Esophagus muscularis mucosa (tissue), 4 donors: ENCODE results near the gene IRAK2. TPM values are rescaled to one million over a fixed set of nuclear protein-coding genes. Genes with fewer than 3 reads are reported as not detected.
A peak's percentile ranks its signal among the peaks of the same experiment; 100 is the strongest.

Experiments
- DNase-seq: peaks from one replicate; pipeline ENCODE4 v3.0.0-alpha.2; 2017; ENCODE audit errors: extremely low spot score
- H3K27ac ChIP-seq, 4 donors: fragments of 200-600 bp; sonication (generic); replicated peaks in 1 of 4; 1 replicate in 3 of 4; 2 replicates in 1 of 4; pipeline ENCODE4 v1.5.1; 2016 to 2019; ENCODE audit warnings: mild to moderate bottlenecking in 1 of 4
- H3K27me3 ChIP-seq, 4 donors: fragments of 200-600 bp; sonication (generic); one replicate each; pipeline versions ENCODE4 v1.5.1 to v1.6.0; 2016 to 2019
- H3K36me3 ChIP-seq, 4 donors: fragments of 200-600 bp; sonication (generic); one replicate each; pipeline ENCODE4 v1.5.1; 2016 to 2019
- H3K4me1 ChIP-seq, 4 donors: fragments of 200-600 bp; sonication (generic); one replicate each; pipeline ENCODE4 v1.5.1; 2016 to 2019
- H3K4me3 ChIP-seq, 4 donors: fragments of 200-600 bp; sonication (generic); 1 replicate in 2 of 4; 2 replicates in 2 of 4; pipeline ENCODE4 v1.5.1; 2016 to 2019; ENCODE audit warnings: mild to moderate bottlenecking in 4 of 4, moderate library complexity in 1 of 4
- H3K9me3 ChIP-seq, 4 donors: fragments of 200-600 bp; sonication (generic); 1 replicate in 3 of 4; 2 replicates in 1 of 4; pipeline ENCODE4 v1.5.1; 2016 to 2019
- EP300 ChIP-seq: sonication (generic); formaldehyde crosslinking; IDR thresholded peaks from one replicate; pipeline ENCODE4 v1.6.1; 2017; ENCODE audit warnings: antibody characterized with exemption
- POLR2A ChIP-seq: fragments of 450-650 bp; IDR thresholded peaks from one replicate; pipeline ENCODE4 v1.6.1; 2017; ENCODE audit warnings: antibody characterized with exemption, moderate library complexity, mild to moderate bottlenecking, low read depth
- POLR2AphosphoS5 ChIP-seq, 2 donors: sonication (generic); formaldehyde crosslinking; IDR thresholded peaks; one replicate each; pipeline ENCODE4 v1.6.1; 2017; ENCODE audit warnings: antibody characterized with exemption in 2 of 2
- WGBS: methylation state at CpG from one replicate; pipeline ENCODE4 v1.1.5; 2018; 5-methylcytosine and 5-hydroxymethylcytosine counted together
- intact Hi-C: fragments of 100-400 bp; cut with DNase I; formaldehyde crosslinking; loops from one replicate; pipeline ENCODE4 v1.15.1; 2023
- total RNA-seq, 4 donors: library from RNA; depleted of rRNA; stranded (reverse); fragments of >200 nt; gene quantifications; one replicate each; pipeline versions ENCODE4 v1.1.0 to v1.2.1, GENCODE V29; 2016
- TF ChIP-seq, protein P1 (sequence below), 3 experiments: fragments of 200-600 bp in 2 of 3; fragments of 450-650 bp in 1 of 3; sonication (generic) in 2 of 3; IDR thresholded peaks; one replicate each; pipeline ENCODE4 v1.5.1; 2017 to 2019; ENCODE audit warnings: antibody characterized with exemption in 3 of 3, mild to moderate bottlenecking in 2 of 3, moderate library complexity in 1 of 3

The IRAK2 gene
- total RNA-seq, 4 donors from 2014 or later: 2.5 to 3.2 (median 2.8) TPM

- Histone ChIP-seq H3K9me3 (no peaks in the 10 kb centered on the region), H3K4me3 (no peak overlapping the region), H3K36me3 (no peaks in the 10 kb centered on the region), H3K27me3 (no peaks in the 10 kb centered on the region), H3K27ac (no peak overlapping the region), H3K4me1 (no peaks in the 10 kb centered on the region)
- TF ChIP-seq POLR2A: no peak
- TF ChIP-seq POLR2AphosphoS5 (IDR thresholded peaks at IDR 0.05): no peak
- TF ChIP-seq, protein P1, sequence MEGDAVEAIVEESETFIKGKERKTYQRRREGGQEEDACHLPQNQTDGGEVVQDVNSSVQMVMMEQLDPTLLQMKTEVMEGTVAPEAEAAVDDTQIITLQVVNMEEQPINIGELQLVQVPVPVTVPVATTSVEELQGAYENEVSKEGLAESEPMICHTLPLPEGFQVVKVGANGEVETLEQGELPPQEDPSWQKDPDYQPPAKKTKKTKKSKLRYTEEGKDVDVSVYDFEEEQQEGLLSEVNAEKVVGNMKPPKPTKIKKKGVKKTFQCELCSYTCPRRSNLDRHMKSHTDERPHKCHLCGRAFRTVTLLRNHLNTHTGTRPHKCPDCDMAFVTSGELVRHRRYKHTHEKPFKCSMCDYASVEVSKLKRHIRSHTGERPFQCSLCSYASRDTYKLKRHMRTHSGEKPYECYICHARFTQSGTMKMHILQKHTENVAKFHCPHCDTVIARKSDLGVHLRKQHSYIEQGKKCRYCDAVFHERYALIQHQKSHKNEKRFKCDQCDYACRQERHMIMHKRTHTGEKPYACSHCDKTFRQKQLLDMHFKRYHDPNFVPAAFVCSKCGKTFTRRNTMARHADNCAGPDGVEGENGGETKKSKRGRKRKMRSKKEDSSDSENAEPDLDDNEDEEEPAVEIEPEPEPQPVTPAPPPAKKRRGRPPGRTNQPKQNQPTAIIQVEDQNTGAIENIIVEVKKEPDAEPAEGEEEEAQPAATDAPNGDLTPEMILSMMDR (IDR thresholded peaks at IDR 0.05): no peak
- no peak for TF ChIP-seq EP300
- WGBS: 95% methylated on average over 16 of the region's 25 CpGs
- intact Hi-C loops: no loop called here
- no peak for DNase-seq
These were observed 28.2 kb upstream of the IRAK2 start for GRCh38 chr3:10136426-10137005.

GRCh38 chr3:10137178-10137577 is 27.5 kb upstream of the IRAK2 start:
- H3K27me3 ChIP-seq: no peaks in the 10 kb centered on the region
- 82% methylated on average over 4 of the region's 4 CpGs for WGBS
- H3K9me3 ChIP-seq: no peaks in the 10 kb centered on the region
- H3K27ac ChIP-seq: no peak overlapping the region
- TF ChIP-seq, protein P1 (IDR thresholded peaks at IDR 0.05): no peak
- TF ChIP-seq EP300: no peak
- TF ChIP-seq POLR2A: no peak
- TF ChIP-seq POLR2AphosphoS5 (IDR thresholded peaks at IDR 0.05): no peak
- H3K4me1 ChIP-seq: no peaks in the 10 kb centered on the region
- DNase-seq: no peak
- no peak overlapping the region for H3K4me3 ChIP-seq
- intact Hi-C loops: no loop called here
- no peaks in the 10 kb centered on the region for H3K36me3 ChIP-seq

GRCh38 chr3:10140996-10141546 is 23.6 kb upstream of the IRAK2 start:
- 84% methylated on average over 23 of the region's 23 CpGs for WGBS
- H3K36me3 ChIP-seq: peaks cover 0 to 8% (median 0%) of the 10 kb centered on the region in 4 donors
- peaks cover 23 to 39% (median 37%) of the 10 kb centered on the region in 4 donors for H3K4me1 ChIP-seq
- no peaks in the 10 kb centered on the region for H3K27me3 ChIP-seq
- intact Hi-C loops: loop anchor here (5.0 kb wide), 1 partner anchor 81 kb away; no protein-coding TSS in a partner anchor
- no peaks in the 10 kb centered on the region for H3K9me3 ChIP-seq
- H3K27ac ChIP-seq: peak overlapping the region; percentile 90 to 96 (median 92)
- H3K4me3 ChIP-seq: peak overlapping the region; percentile 77 to 94 (median 90)
- TF ChIP-seq, protein P1 (IDR thresholded peaks at IDR 0.05): no peak
- TF ChIP-seq POLR2A: no peak
- no peak for TF ChIP-seq POLR2AphosphoS5 (IDR thresholded peaks at IDR 0.05)
- TF ChIP-seq EP300: no peak
- DNase-seq: no peak

GRCh38 chr3:10142707-10143560 is 21.8 kb upstream of the IRAK2 start:
- Histone ChIP-seq H3K36me3 (peaks cover 0 to 26% (median 16%) of the 10 kb centered on the region in 4 donors), H3K27me3 (no peaks in the 10 kb centered on the region), H3K27ac (peak overlapping the region; percentile 90 to 96 (median 92)), H3K4me3 (peak overlapping the region; percentile 77 to 94 (median 90)), H3K9me3 (no peaks in the 10 kb centered on the region), H3K4me1 (peaks cover 23 to 51% (median 40%) of the 10 kb centered on the region in 4 donors)
- TF ChIP-seq POLR2AphosphoS5 (IDR thresholded peaks at IDR 0.05) (no peak), POLR2A (no peak), EP300 (no peak)
- TF ChIP-seq, protein P1 (IDR thresholded peaks at IDR 0.05): no peak
- WGBS: 79% methylated on average over 29 of the region's 29 CpGs
- intact Hi-C loops: loop anchor here (5.0 kb wide), 1 partner anchor 79 kb away; no protein-coding TSS in a partner anchor
- no peak for DNase-seq
